ENCODE data around the gene PDIA3. TPM values are rescaled to one million over a fixed set of nuclear protein-coding genes. Genes with fewer than 3 reads are reported as not detected.

PDIA3 gene
- total RNA-seq, 4 donors from 2014 or later = 29.5 to 115 (median 98.6) TPM

- DNase-seq = peak; percentile 87
- H3K4me1 ChIP-seq = peaks cover 0 to 23% (median 15%) of the 10 kb centered on the region in 4 donors
- no peaks in the 10 kb centered on the region for H3K9me3 ChIP-seq
- peaks cover 0 to 14% (median 7%) of the 10 kb centered on the region in 4 donors for H3K36me3 ChIP-seq
- in situ Hi-C loops (cut with MboI; ENCODE audit: low pct_ligation_motif_present in 1 of 4, low pct_unique_long_range_greater_than_20kb in 1 of 4, low sequenced_read_pairs in 3 of 4) = loop anchor here in 1 of 4 donors (25.0 kb wide), 1 partner anchor 290 kb away; the partner anchor contains the start of gene TP53BP1
- 2 to 14% methylated on average over 3 to 30 of the region's 31 CpGs for WGBS, 2 donors (ENCODE audit: low coverage in 1 of 2)
- intact Hi-C loops (cut with DNase I; ENCODE audit: low total_unique reads) = no loop called here
- peak overlapping the region; percentile 88 to 97 (median 92) for H3K27ac ChIP-seq
- H3K4me3 ChIP-seq = peak overlapping the region; percentile 44 to 81 (median 72)
- TF ChIP-seq CTCF (IDR thresholded peaks at IDR 0.05) = peak; percentile 72 to 95 (median 81)
- TF ChIP-seq POLR2A (IDR thresholded peaks at IDR 0.05) = no peak
- peak; percentile 13 to 50 (median 47) for TF ChIP-seq POLR2AphosphoS5 (IDR thresholded peaks at IDR 0.05)
- TF ChIP-seq EP300 (IDR thresholded peaks at IDR 0.05; ENCODE audit: low read depth) = no peak
- no peaks in the 10 kb centered on the region for H3K27me3 ChIP-seq
Measured at GRCh38 chr15:43777267-43777914, 31.2 kb downstream of the PDIA3 start.

- no peaks in the 10 kb centered on the region for H3K36me3 ChIP-seq
- H3K4me1 ChIP-seq = peaks cover 0 to 23% (median 15%) of the 10 kb centered on the region in 4 donors
- no peak for DNase-seq
- in situ Hi-C loops (cut with MboI; ENCODE audit: low pct_ligation_motif_present in 1 of 4, low pct_unique_long_range_greater_than_20kb in 1 of 4, low sequenced_read_pairs in 3 of 4) (loop anchor here in 1 of 4 donors (25.0 kb wide), 1 partner anchor 292 kb away; the partner anchor contains the start of gene TP53BP1), intact Hi-C loops (cut with DNase I; ENCODE audit: low total_unique reads) (no loop called here)
- no peak overlapping the region for H3K27ac ChIP-seq
- H3K9me3 ChIP-seq = no peaks in the 10 kb centered on the region
- no peak for TF ChIP-seq POLR2AphosphoS5 (IDR thresholded peaks at IDR 0.05)
- no peak for TF ChIP-seq EP300 (IDR thresholded peaks at IDR 0.05; ENCODE audit: low read depth)
- TF ChIP-seq POLR2A (IDR thresholded peaks at IDR 0.05) = no peak
- TF ChIP-seq CTCF (IDR thresholded peaks at IDR 0.05) = no peak
- no peaks in the 10 kb centered on the region for H3K27me3 ChIP-seq
- WGBS, 2 donors (ENCODE audit: low coverage in 1 of 2) = 69% methylated on average over 1 of the region's 1 CpG; no CpG with 5 or more reads in 1 of the 2 donors
- no peak overlapping the region for H3K4me3 ChIP-seq
Measured at GRCh38 chr15:43779016-43779415, 32.8 kb downstream of the PDIA3 start.

- 82 to 100% methylated on average over 2 to 3 of the region's 3 CpGs for WGBS, 2 donors (ENCODE audit: low coverage in 1 of 2)
- intact Hi-C loops (cut with DNase I; ENCODE audit: low total_unique reads) = no loop called here
- H3K27ac ChIP-seq = no peak overlapping the region
Measured at GRCh38 chr15:43789409-43789808, 43.2 kb downstream of the PDIA3 start.

GRCh38 chr15:43791993-43792760, 45.9 kb downstream of the PDIA3 start, which contains the start of gene SERF2:
Gene SERF2 (plus strand): TSS chr15:43792320. CDS start chr15:43792377, 57 bp downstream.
- Histone ChIP-seq H3K4me1 (peaks cover 27 to 45% (median 35%) of the 10 kb centered on the region in 4 donors), H3K27ac (peak within 1 kb of the TSS; percentile 90 to 99 (median 97)), H3K9me3 (no peaks in the 10 kb centered on the region), H3K36me3 (peaks cover 0 to 15% (median 6%) of the 10 kb centered on the region in 4 donors), H3K4me3 (peak within 1 kb of the TSS; percentile 74 to 94 (median 86)), H3K27me3 (no peaks in the 10 kb centered on the region)
- in situ Hi-C loops (cut with MboI; ENCODE audit: low pct_ligation_motif_present in 1 of 4, low pct_unique_long_range_greater_than_20kb in 1 of 4, low sequenced_read_pairs in 3 of 4) = loop anchor here in 1 of 4 donors (25.0 kb wide), 1 partner anchor 305 kb away; the partner anchor contains the start of gene TP53BP1
- intact Hi-C loops (cut with DNase I; ENCODE audit: low total_unique reads) = no loop called here
- WGBS, 2 donors (ENCODE audit: low coverage in 1 of 2) = 0 to 3% methylated on average over 7 to 27 of the region's 66 CpGs
- DNase-seq = peak; percentile 100
- TF ChIP-seq POLR2A (IDR thresholded peaks at IDR 0.05) (peak; percentile 100), CTCF (IDR thresholded peaks at IDR 0.05) (peak in 1 of 5 experiments; percentile 13), POLR2AphosphoS5 (IDR thresholded peaks at IDR 0.05) (peak; percentile 100), EP300 (IDR thresholded peaks at IDR 0.05; ENCODE audit: low read depth) (no peak)

More at GRCh38 chr15:43789409-43789808, 43.2 kb downstream of the PDIA3 start:
- Histone ChIP-seq H3K4me3 (no peak overlapping the region), H3K36me3 (peaks cover 0 to 8% (median 4%) of the 10 kb centered on the region in 4 donors), H3K27me3 (no peaks in the 10 kb centered on the region), H3K9me3 (no peaks in the 10 kb centered on the region), H3K4me1 (peaks cover 13 to 21% (median 18%) of the 10 kb centered on the region in 4 donors)
- no peak for DNase-seq
- in situ Hi-C loops (cut with MboI; ENCODE audit: low pct_ligation_motif_present in 1 of 4, low pct_unique_long_range_greater_than_20kb in 1 of 4, low sequenced_read_pairs in 3 of 4) = loop anchor here in 1 of 4 donors (25.0 kb wide), 1 partner anchor 302 kb away; the partner anchor contains the start of gene TP53BP1
- TF ChIP-seq EP300 (IDR thresholded peaks at IDR 0.05; ENCODE audit: low read depth) = no peak
- no peak for TF ChIP-seq POLR2A (IDR thresholded peaks at IDR 0.05)
- no peak for TF ChIP-seq POLR2AphosphoS5 (IDR thresholded peaks at IDR 0.05)

Data from transverse colon (tissue), 4 donors.